Endothelial cell of umbilical vein (primary cell): Measurements from ENCODE around the gene CCDC70. TPM values are rescaled to one million over a fixed set of nuclear protein-coding genes. Genes with fewer than 3 reads are reported as not detected.

Experiments used
- BruUV-seq: library from RNA; stranded (reverse); fragments of 400-500 nt; replicated peaks from 2 replicates; lab custom pipeline; 2021; lab: Mats Ljungman, UMichigan
- CTCF ChIA-PET: fragments of 300-600, 350-600 bp; sonication (Branson Sonifier 250); formaldehyde crosslinking; loops from one replicate; lab custom pipeline; 2021; ENCODE audit warnings: antibody characterized with exemption, inconsistent platforms; lab: Charles Lee
- POLR2A ChIA-PET: fragments of 300-600, 350-600 bp; sonication (Branson Sonifier 250); formaldehyde crosslinking; loops from one replicate; lab custom pipeline; 2021; ENCODE audit warnings: antibody characterized with exemption, inconsistent platforms; lab: Charles Lee
- DNase-seq: peaks from one replicate; pipeline ENCODE4 v3.0.0-alpha.2; 2011; ENCODE audit warnings: low read depth, low spot score
- FAIRE-seq: peaks from 2 replicates; lab custom pipeline; 2011; peaks lifted over from hg19 to GRCh38; lab: Jason Lieb, UNC
- H2AFZ ChIP-seq: 2 replicates; pipeline ENCODE4 v1.6.0; 2012; ENCODE audit warnings: low read depth, low read length, control low read depth, inconsistent platforms
- H3K27ac ChIP-seq: 2 replicates; pipeline ENCODE4 v1.5.1; 2011; ENCODE audit warnings: low read depth, mild to moderate bottlenecking, control low read depth, low read length, moderate library complexity; ENCODE audit not compliant: insufficient read depth
- H3K27me3 ChIP-seq, 2 experiments: 2 replicates each; pipeline versions ENCODE4 v1.6.0 to v1.6.1; 2011; ENCODE audit warnings: low read length in 2 of 2, mixed read lengths in 1 of 2; ENCODE audit not compliant: control insufficient read depth in 2 of 2, insufficient read depth in 2 of 2
- H3K36me3 ChIP-seq, 2 experiments: 2 replicates in 1 of 2; 3 replicates in 1 of 2; pipeline ENCODE4 v1.5.1; 2011; ENCODE audit warnings: low read length in 2 of 2, mild to moderate bottlenecking in 1 of 2, moderate library complexity in 1 of 2; ENCODE audit not compliant: control insufficient read depth in 2 of 2, insufficient read depth in 2 of 2; ENCODE audit errors: extremely low read depth in 1 of 2
- H3K4me1 ChIP-seq: 3 replicates; pipeline ENCODE4 v1.5.1; 2011; ENCODE audit warnings: mild to moderate bottlenecking, low read length; ENCODE audit not compliant: control insufficient read depth, insufficient read depth; ENCODE audit errors: extremely low read depth
- H3K4me2 ChIP-seq: 2 replicates; pipeline ENCODE4 v1.6.1; 2011; ENCODE audit warnings: low read length, control low read depth, mixed read lengths; ENCODE audit not compliant: insufficient read depth
- H3K4me3 ChIP-seq, 3 experiments: fragments of 200-600 bp in 1 of 3; sonication (generic), shearing (Covaris generic) in 1 of 3; replicated peaks in 1 of 3; 2 replicates each; pipeline ENCODE4 v1.5.1; 2011 to 2016; ENCODE audit warnings: control low read depth in 3 of 3, low read length in 3 of 3, mild to moderate bottlenecking in 2 of 3, inconsistent platforms in 1 of 3, low read depth in 1 of 3, moderate library complexity in 1 of 3; ENCODE audit not compliant: insufficient read depth in 1 of 3
- H3K79me2 ChIP-seq: 2 replicates; pipeline ENCODE4 v1.6.0; 2012; ENCODE audit warnings: low read length, inconsistent platforms; ENCODE audit not compliant: control insufficient read depth, insufficient read depth
- H3K9ac ChIP-seq: replicated peaks from 2 replicates; pipeline ENCODE3; 2011; ENCODE audit warnings: low read length, control low read depth; ENCODE audit not compliant: insufficient read depth; ENCODE audit errors: extremely low read depth
- H3K9me1 ChIP-seq: replicated peaks from 3 replicates; pipeline ENCODE4 v1.6.0; 2011; ENCODE audit warnings: mild to moderate bottlenecking, low read length; ENCODE audit not compliant: control insufficient read depth, insufficient read depth; ENCODE audit errors: extremely low read depth
- H3K9me3 ChIP-seq: replicated peaks from 2 replicates; pipeline ENCODE4 v1.5.1; 2012; ENCODE audit warnings: low read length, inconsistent platforms; ENCODE audit not compliant: control insufficient read depth, insufficient read depth
- H4K20me1 ChIP-seq: replicated peaks from 2 replicates; pipeline ENCODE3; 2011; ENCODE audit warnings: mild to moderate bottlenecking, low read length; ENCODE audit not compliant: control insufficient read depth, insufficient read depth; ENCODE audit errors: extremely low read depth
- CTCF ChIP-seq, 2 donors: IDR thresholded peaks; 1 replicate in 1 of 2; 2 replicates in 1 of 2; pipeline ENCODE4 v1.5.1; 2011; ENCODE audit warnings: low read length in 2 of 2, mild to moderate bottlenecking in 2 of 2, moderate library complexity in 2 of 2, control low read depth in 1 of 2, inconsistent platforms in 1 of 2, low read depth in 1 of 2; ENCODE audit not compliant: insufficient read depth in 1 of 2; ENCODE audit errors: extremely low read depth in 1 of 2
- EZH2 ChIP-seq: IDR thresholded peaks from 2 replicates; pipeline ENCODE4 v1.6.1; 2012; ENCODE audit warnings: borderline replicate concordance, low read depth, mild to moderate bottlenecking, moderate library complexity, low read length, inconsistent platforms; ENCODE audit not compliant: severe bottlenecking
- FOS ChIP-seq: IDR thresholded peaks from 2 replicates; pipeline ENCODE4 v1.6.1; 2011; ENCODE audit warnings: mild to moderate bottlenecking, low read length, moderate library complexity, borderline replicate concordance; ENCODE audit not compliant: insufficient read depth
- GATA2 ChIP-seq: IDR thresholded peaks from 2 replicates; pipeline ENCODE4 v1.7.0; 2011; ENCODE audit warnings: low read depth, mild to moderate bottlenecking, moderate library complexity, mixed read lengths, low read length; ENCODE audit not compliant: insufficient read length, insufficient read depth
- JUN ChIP-seq: IDR thresholded peaks from 2 replicates; pipeline ENCODE4 v1.6.1; 2011; ENCODE audit warnings: borderline replicate concordance, low read depth; ENCODE audit not compliant: insufficient read length, insufficient read depth
- MAX ChIP-seq: IDR thresholded peaks from 2 replicates; pipeline ENCODE4 v1.6.1; 2011; ENCODE audit not compliant: insufficient read depth, insufficient read length
- MYC ChIP-seq: IDR thresholded peaks from one replicate; pipeline ENCODE4 v1.6.1; 2011; ENCODE audit warnings: mild to moderate bottlenecking, low read depth, low read length
- POLR2A ChIP-seq: IDR thresholded peaks from 2 replicates; pipeline ENCODE4 v1.6.1; 2012; ENCODE audit warnings: low read depth, mild to moderate bottlenecking, control low read depth, low read length
- POLR2AphosphoS5 ChIP-seq: IDR thresholded peaks from 2 replicates; pipeline ENCODE4 v1.6.1; 2012; ENCODE audit warnings: low read depth, mild to moderate bottlenecking, control low read depth, low read length, moderate library complexity; ENCODE audit not compliant: insufficient read depth
- dilution Hi-C: fragments of 300-500 bp; cut with MboI; formaldehyde crosslinking; loops from one replicate; pipeline ENCODE4 v1.15.0; 2019; ENCODE audit warnings: low sequenced_read_pairs; ENCODE audit not compliant: extremely low pct_ligation_motif_present
- intact Hi-C: fragments of 100-400 bp; cut with micrococcal nuclease; formaldehyde crosslinking; loops from one replicate; pipeline ENCODE4 v1.10.0; 2022
- polyA plus RNA-seq, 4 experiments: library from polyadenylated mRNA; depleted of rRNA in 3 of 4; stranded (reverse) in 3 of 4; unstranded in 1 of 4; fragments of >200 nt; gene quantifications; 2 replicates each; pipeline versions ENCODE4 v1.2.1 to v1.2.3, GENCODE V29; 2011 to 2012; ENCODE audit warnings: missing spikeins in 1 of 4
- total RNA-seq: library from RNA; stranded (reverse); gene quantifications from 2 replicates; pipeline ENCODE4 v1.2.3, GENCODE V29; 2021

Gene CCDC70
- total and polyA plus RNA-seq, 2 donors (not counting 3 experiments of a cell fraction or from before 2014, with no cell fraction given): not detected

- FAIRE-seq (no peak), DNase-seq (no peak)
- no peaks in the 10 kb centered on the region for H3K79me2 ChIP-seq
- no peak overlapping the region for H3K9ac ChIP-seq
- dilution Hi-C loops (no loop called here), intact Hi-C loops (no loop called here)
- H3K4me2 ChIP-seq: no peak overlapping the region
- peaks cover 0 to 2% of the 10 kb centered on the region in 2 experiments for H3K27me3 ChIP-seq
- no peaks in the 10 kb centered on the region for H3K9me3 ChIP-seq
- BruUV-seq: no TSS peak
- no peak for TF ChIP-seq CTCF (IDR thresholded peaks at IDR 0.05; ENCODE audit: extremely low read depth in 1 of 2, insufficient read depth in 1 of 2, low read depth in 1 of 2, low read length in 2 of 2)
- CTCF ChIA-PET: interaction anchor here (1.2 to 2.9 kb wide), 2 partner anchors 17 kb away, joined by 3 to 8 read pairs; no protein-coding TSS in a partner anchor
- POLR2A ChIA-PET: no interaction called here
- no peak overlapping the region for H2AFZ ChIP-seq
- no peaks in the 10 kb centered on the region for H4K20me1 ChIP-seq
- no peak overlapping the region for H3K4me3 ChIP-seq
- H3K9me1 ChIP-seq: no peaks in the 10 kb centered on the region
- no peaks in the 10 kb centered on the region for H3K4me1 ChIP-seq
- no peaks in the 10 kb centered on the region for H3K36me3 ChIP-seq
- no peak overlapping the region for H3K27ac ChIP-seq
Measured at GRCh38 chr13:51912511-51913225, 50.9 kb downstream of the CCDC70 start.

GRCh38 chr13:51913421-51914136, 51.8 kb downstream of the CCDC70 start:
- Histone ChIP-seq H3K4me1 (no peaks in the 10 kb centered on the region), H3K27me3 (peaks cover 0 to 2% of the 10 kb centered on the region in 2 experiments), H3K79me2 (no peaks in the 10 kb centered on the region), H3K9me3 (no peaks in the 10 kb centered on the region), H3K9me1 (no peaks in the 10 kb centered on the region), H2AFZ (no peak overlapping the region), H3K4me3 (no peak overlapping the region), H4K20me1 (no peaks in the 10 kb centered on the region), H3K9ac (no peak overlapping the region), H3K36me3 (no peaks in the 10 kb centered on the region), H3K4me2 (no peak overlapping the region), H3K27ac (no peak overlapping the region)
- FAIRE-seq (peak; percentile 4), DNase-seq (no peak)
- dilution Hi-C loops: no loop called here
- TF ChIP-seq EZH2 (no peak), FOS (no peak), GATA2 (no peak), POLR2A (no peak), POLR2AphosphoS5 (no peak), MYC (no peak), JUN (no peak), MAX (no peak), CTCF (IDR thresholded peaks at IDR 0.05; ENCODE audit: extremely low read depth in 1 of 2, insufficient read depth in 1 of 2, low read depth in 1 of 2, low read length in 2 of 2) (no peak)
- POLR2A ChIA-PET: no interaction called here
- CTCF ChIA-PET: interaction anchor here (1.2 to 2.9 kb wide), 3 partner anchors 10 to 18 kb away, joined by 3 to 8 read pairs (median 3); no protein-coding TSS in a partner anchor
- BruUV-seq: no TSS peak
- intact Hi-C loops: no loop called here
